ENCODE results near the gene STX4.

Gene STX4

GRCh38 chr16:31000671-31001382 lies 32.5 kb upstream of the STX4 start:
- Histone ChIP-seq H3K27me3 (replicated peaks; ENCODE audit: control insufficient read depth, insufficient read depth, low read length, poor library complexity, severe bottlenecking) (no peaks in the 10 kb centered on the region), H3K27ac (ENCODE audit: insufficient read depth, low read length, poor library complexity, severe bottlenecking) (no peak overlapping the region), H3K36me3 (ENCODE audit: control insufficient read depth, insufficient read depth, low read length) (no peaks in the 10 kb centered on the region), H3K9me3 (ENCODE audit: control insufficient read depth, low read length) (no peaks in the 10 kb centered on the region), H3K4me3 (ENCODE audit: insufficient read depth, low read depth, low read length, poor library complexity, severe bottlenecking) (no peak overlapping the region), H3K4me1 (ENCODE audit: control insufficient read depth, insufficient read depth, low read length, poor library complexity, severe bottlenecking) (peaks cover 6% of the 10 kb centered on the region)
- no peak for DNase-seq

- no peaks in the 10 kb centered on the region for H3K36me3 ChIP-seq (ENCODE audit: control insufficient read depth, insufficient read depth, low read length)
- H3K9me3 ChIP-seq (ENCODE audit: control insufficient read depth, low read length) = no peaks in the 10 kb centered on the region
- peaks cover 3% of the 10 kb centered on the region for H3K4me1 ChIP-seq (ENCODE audit: control insufficient read depth, insufficient read depth, low read length, poor library complexity, severe bottlenecking)
- no peak overlapping the region for H3K4me3 ChIP-seq (ENCODE audit: insufficient read depth, low read depth, low read length, poor library complexity, severe bottlenecking)
- no peaks in the 10 kb centered on the region for H3K27me3 ChIP-seq (replicated peaks; ENCODE audit: control insufficient read depth, insufficient read depth, low read length, poor library complexity, severe bottlenecking)
- no peak overlapping the region for H3K27ac ChIP-seq (ENCODE audit: insufficient read depth, low read length, poor library complexity, severe bottlenecking)
- DNase-seq = no peak
Measured at GRCh38 chr16:31001507-31002249, 31.7 kb upstream of the STX4 start.

DNA sequence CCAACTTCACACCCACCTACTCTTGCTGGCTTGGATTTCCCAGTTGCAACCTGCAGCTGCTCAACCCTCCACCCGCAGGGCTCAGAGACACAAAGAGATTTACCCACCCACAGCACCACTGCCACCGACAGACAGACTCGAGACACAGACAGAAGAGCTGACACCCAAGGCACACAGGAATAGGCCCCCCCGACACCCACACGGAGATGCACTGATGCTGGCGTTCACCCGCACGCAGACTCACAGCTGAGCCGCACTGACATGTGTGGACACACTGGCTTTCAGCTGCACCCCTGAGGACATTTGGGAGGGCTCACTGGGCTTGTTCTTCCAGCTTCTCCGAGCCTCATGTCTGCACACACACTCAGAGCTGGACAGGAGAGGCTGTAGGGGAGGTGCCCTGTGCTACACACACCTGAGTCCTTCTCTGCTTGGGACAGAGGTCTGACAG lies 31.1 kb upstream of the STX4 start:
- Histone ChIP-seq H3K4me1 (ENCODE audit: control insufficient read depth, insufficient read depth, low read length, poor library complexity, severe bottlenecking) (no peaks in the 10 kb centered on the region), H3K4me3 (ENCODE audit: insufficient read depth, low read depth, low read length, poor library complexity, severe bottlenecking) (no peak overlapping the region), H3K27ac (ENCODE audit: insufficient read depth, low read length, poor library complexity, severe bottlenecking) (no peak overlapping the region)

DNA sequence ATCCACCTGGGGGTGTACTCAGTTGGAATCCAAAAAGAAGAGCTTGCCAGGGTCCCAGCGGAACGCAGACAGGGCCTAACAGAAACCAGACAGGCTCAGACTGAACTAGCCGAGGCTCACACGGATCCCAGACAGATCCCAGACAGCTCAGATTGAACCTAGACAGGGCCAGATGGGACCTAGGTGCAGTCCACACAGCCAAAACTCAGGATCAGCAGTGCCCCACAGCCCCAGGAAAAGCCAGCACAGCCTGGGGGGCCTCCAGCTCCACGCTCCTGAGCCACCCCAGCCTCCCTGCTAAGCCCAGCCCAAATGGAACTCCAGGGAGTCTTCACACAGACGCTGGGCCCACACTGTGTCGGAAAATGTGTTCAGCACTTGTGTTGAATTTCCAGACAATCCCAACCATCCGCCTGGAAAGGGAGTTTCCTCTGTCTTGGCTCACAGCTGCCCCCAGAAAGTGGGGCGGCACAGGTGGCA lies 30.5 kb upstream of the STX4 start:
- no peaks in the 10 kb centered on the region for H3K4me1 ChIP-seq (ENCODE audit: control insufficient read depth, insufficient read depth, low read length, poor library complexity, severe bottlenecking)

More for the DNA sequence above, 31.1 kb upstream of the STX4 start:
- DNase-seq = no peak
- Histone ChIP-seq H3K36me3 (ENCODE audit: control insufficient read depth, insufficient read depth, low read length) (no peaks in the 10 kb centered on the region), H3K9me3 (ENCODE audit: control insufficient read depth, low read length) (no peaks in the 10 kb centered on the region), H3K27me3 (replicated peaks; ENCODE audit: control insufficient read depth, insufficient read depth, low read length, poor library complexity, severe bottlenecking) (no peaks in the 10 kb centered on the region)

DNA sequence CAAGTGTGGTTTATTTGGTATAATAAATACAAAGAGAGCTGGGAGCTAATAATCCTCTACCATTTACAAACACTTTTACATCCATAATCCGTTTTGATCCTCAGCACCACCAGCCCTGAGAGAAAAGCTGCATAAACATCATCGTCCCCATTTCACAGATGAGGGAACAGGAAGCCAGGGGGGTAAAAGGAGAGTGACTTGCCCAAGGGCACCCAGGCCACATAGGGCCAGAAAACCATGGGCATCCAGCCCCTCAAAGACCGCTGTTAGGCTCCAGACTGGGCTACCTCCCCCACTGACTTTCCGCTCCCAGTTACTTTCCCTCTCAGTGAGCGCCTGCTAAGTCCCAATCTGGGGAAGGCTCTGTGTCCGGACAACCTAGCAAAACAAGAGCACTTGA lies 29.6 kb upstream of the STX4 start:
- no peak for DNase-seq
- no peaks in the 10 kb centered on the region for H3K36me3 ChIP-seq (ENCODE audit: control insufficient read depth, insufficient read depth, low read length)
- H3K9me3 ChIP-seq (ENCODE audit: control insufficient read depth, low read length) = no peaks in the 10 kb centered on the region
- no peaks in the 10 kb centered on the region for H3K27me3 ChIP-seq (replicated peaks; ENCODE audit: control insufficient read depth, insufficient read depth, low read length, poor library complexity, severe bottlenecking)
- no peaks in the 10 kb centered on the region for H3K4me1 ChIP-seq (ENCODE audit: control insufficient read depth, insufficient read depth, low read length, poor library complexity, severe bottlenecking)
- no peak overlapping the region for H3K27ac ChIP-seq (ENCODE audit: insufficient read depth, low read length, poor library complexity, severe bottlenecking)
- H3K4me3 ChIP-seq (ENCODE audit: insufficient read depth, low read depth, low read length, poor library complexity, severe bottlenecking) = no peak overlapping the region

More for the DNA sequence above, 30.5 kb upstream of the STX4 start:
- DNase-seq = no peak
- H3K27ac ChIP-seq (ENCODE audit: insufficient read depth, low read length, poor library complexity, severe bottlenecking) = no peak overlapping the region
- no peaks in the 10 kb centered on the region for H3K27me3 ChIP-seq (replicated peaks; ENCODE audit: control insufficient read depth, insufficient read depth, low read length, poor library complexity, severe bottlenecking)
- H3K36me3 ChIP-seq (ENCODE audit: control insufficient read depth, insufficient read depth, low read length) = no peaks in the 10 kb centered on the region
- no peak overlapping the region for H3K4me3 ChIP-seq (ENCODE audit: insufficient read depth, low read depth, low read length, poor library complexity, severe bottlenecking)
- no peaks in the 10 kb centered on the region for H3K9me3 ChIP-seq (ENCODE audit: control insufficient read depth, low read length)

DNA sequence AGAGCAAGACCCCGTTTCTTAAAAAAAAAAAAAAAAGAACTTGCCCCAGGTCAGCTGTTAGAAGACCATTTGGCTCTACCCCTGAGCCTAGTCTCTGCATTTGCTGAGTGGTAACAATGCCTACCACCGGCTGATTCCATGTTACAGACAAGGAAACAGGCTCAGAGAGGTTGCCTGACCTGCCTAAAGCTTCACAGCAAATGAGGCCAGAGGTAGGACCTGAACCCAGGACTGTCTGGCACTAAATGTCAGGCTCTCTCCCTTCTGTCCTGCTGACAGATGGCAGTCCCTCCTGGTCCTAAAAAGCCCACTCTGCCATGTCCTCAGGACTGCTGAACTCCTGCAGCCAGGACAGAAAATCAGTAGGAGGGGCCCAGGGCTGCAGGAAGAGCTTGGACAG lies 28.7 kb upstream of the STX4 start:
- no peaks in the 10 kb centered on the region for H3K27me3 ChIP-seq (replicated peaks; ENCODE audit: control insufficient read depth, insufficient read depth, low read length, poor library complexity, severe bottlenecking)
- no peak overlapping the region for H3K4me3 ChIP-seq (ENCODE audit: insufficient read depth, low read depth, low read length, poor library complexity, severe bottlenecking)
- H3K4me1 ChIP-seq (ENCODE audit: control insufficient read depth, insufficient read depth, low read length, poor library complexity, severe bottlenecking) = no peaks in the 10 kb centered on the region
- H3K27ac ChIP-seq (ENCODE audit: insufficient read depth, low read length, poor library complexity, severe bottlenecking) = no peak overlapping the region
- no peaks in the 10 kb centered on the region for H3K36me3 ChIP-seq (ENCODE audit: control insufficient read depth, insufficient read depth, low read length)
- no peaks in the 10 kb centered on the region for H3K9me3 ChIP-seq (ENCODE audit: control insufficient read depth, low read length)
- DNase-seq = no peak

GRCh38 chr16:31005350-31006085 lies 27.8 kb upstream of the STX4 start:
- no peaks in the 10 kb centered on the region for H3K27me3 ChIP-seq (replicated peaks; ENCODE audit: control insufficient read depth, insufficient read depth, low read length, poor library complexity, severe bottlenecking)
- H3K4me1 ChIP-seq (ENCODE audit: control insufficient read depth, insufficient read depth, low read length, poor library complexity, severe bottlenecking) = no peaks in the 10 kb centered on the region
- no peak overlapping the region for H3K4me3 ChIP-seq (ENCODE audit: insufficient read depth, low read depth, low read length, poor library complexity, severe bottlenecking)
- DNase-seq = no peak
- H3K9me3 ChIP-seq (ENCODE audit: control insufficient read depth, low read length) = no peaks in the 10 kb centered on the region
- no peaks in the 10 kb centered on the region for H3K36me3 ChIP-seq (ENCODE audit: control insufficient read depth, insufficient read depth, low read length)
- H3K27ac ChIP-seq (ENCODE audit: insufficient read depth, low read length, poor library complexity, severe bottlenecking) = no peak overlapping the region

DNA sequence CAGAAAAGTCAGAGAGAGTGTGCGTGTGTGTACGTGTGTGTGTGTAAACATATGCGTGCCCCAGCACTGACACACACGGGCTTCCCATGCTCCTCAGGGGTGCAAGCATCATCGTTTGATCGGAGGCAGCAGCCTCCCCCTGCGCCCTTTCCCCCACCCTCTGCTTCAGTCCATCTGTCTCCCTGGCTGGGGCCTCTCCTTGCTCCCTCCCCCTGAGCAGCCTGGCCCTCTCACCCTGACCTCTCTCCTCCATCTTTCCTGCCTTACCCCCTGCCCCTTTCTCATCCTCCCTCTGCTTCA lies 27.3 kb upstream of the STX4 start:
- no peak for DNase-seq
- Histone ChIP-seq H3K4me3 (ENCODE audit: insufficient read depth, low read depth, low read length, poor library complexity, severe bottlenecking) (no peak overlapping the region), H3K36me3 (ENCODE audit: control insufficient read depth, insufficient read depth, low read length) (no peaks in the 10 kb centered on the region), H3K4me1 (ENCODE audit: control insufficient read depth, insufficient read depth, low read length, poor library complexity, severe bottlenecking) (peaks cover 3% of the 10 kb centered on the region), H3K27ac (ENCODE audit: insufficient read depth, low read length, poor library complexity, severe bottlenecking) (no peak overlapping the region), H3K9me3 (ENCODE audit: control insufficient read depth, low read length) (no peaks in the 10 kb centered on the region), H3K27me3 (replicated peaks; ENCODE audit: control insufficient read depth, insufficient read depth, low read length, poor library complexity, severe bottlenecking) (no peaks in the 10 kb centered on the region)

DNA sequence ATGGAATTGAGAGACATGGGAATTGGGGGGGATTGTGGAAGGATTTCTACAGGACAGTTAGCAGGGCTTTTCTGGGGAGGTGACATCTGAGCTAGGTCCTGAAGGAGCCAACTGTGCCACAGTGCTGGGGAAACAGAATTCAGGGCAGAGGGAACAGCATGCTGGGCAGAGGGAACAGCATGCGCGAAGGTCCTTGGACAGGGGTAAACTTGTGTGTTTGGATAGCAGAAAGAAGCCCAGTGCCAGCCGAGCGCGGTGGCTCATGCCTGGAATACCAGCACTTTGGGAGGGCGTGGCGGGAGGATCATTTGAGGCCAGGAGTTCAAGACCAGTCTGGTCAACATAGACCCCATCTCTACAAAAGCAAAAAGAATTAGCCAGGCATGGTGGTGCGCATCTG lies 26.8 kb upstream of the STX4 start:
- Histone ChIP-seq H3K36me3 (ENCODE audit: control insufficient read depth, insufficient read depth, low read length) (no peaks in the 10 kb centered on the region), H3K27me3 (replicated peaks; ENCODE audit: control insufficient read depth, insufficient read depth, low read length, poor library complexity, severe bottlenecking) (no peaks in the 10 kb centered on the region), H3K27ac (ENCODE audit: insufficient read depth, low read length, poor library complexity, severe bottlenecking) (no peak overlapping the region), H3K4me1 (ENCODE audit: control insufficient read depth, insufficient read depth, low read length, poor library complexity, severe bottlenecking) (peaks cover 6% of the 10 kb centered on the region), H3K9me3 (ENCODE audit: control insufficient read depth, low read length) (no peaks in the 10 kb centered on the region), H3K4me3 (ENCODE audit: insufficient read depth, low read depth, low read length, poor library complexity, severe bottlenecking) (no peak overlapping the region)
- DNase-seq = no peak

DNA sequence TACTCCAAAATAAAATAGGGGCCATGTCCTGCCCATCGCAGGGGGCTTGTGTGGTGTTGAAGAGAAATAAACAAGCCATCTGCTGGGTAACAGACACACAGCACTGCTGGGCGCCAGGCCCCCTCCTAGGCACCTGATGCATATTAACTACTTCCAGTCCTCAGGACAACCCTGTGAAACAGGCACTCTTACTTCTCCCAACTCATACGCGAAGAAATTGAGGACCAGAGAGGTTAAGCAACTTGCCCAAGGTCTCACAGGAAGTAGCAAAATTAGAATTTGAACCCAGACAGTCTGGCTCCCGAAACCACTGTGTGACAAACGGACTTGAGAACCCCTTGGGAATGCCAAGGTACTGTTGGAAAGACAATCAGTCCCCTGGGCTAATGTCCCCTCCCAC lies 25.7 kb upstream of the STX4 start:
- H3K27ac ChIP-seq (ENCODE audit: insufficient read depth, low read length, poor library complexity, severe bottlenecking) = no peak overlapping the region
- peaks cover 6% of the 10 kb centered on the region for H3K4me1 ChIP-seq (ENCODE audit: control insufficient read depth, insufficient read depth, low read length, poor library complexity, severe bottlenecking)
- DNase-seq = no peak
- no peaks in the 10 kb centered on the region for H3K36me3 ChIP-seq (ENCODE audit: control insufficient read depth, insufficient read depth, low read length)
- H3K27me3 ChIP-seq (replicated peaks; ENCODE audit: control insufficient read depth, insufficient read depth, low read length, poor library complexity, severe bottlenecking) = no peaks in the 10 kb centered on the region
- H3K9me3 ChIP-seq (ENCODE audit: control insufficient read depth, low read length) = no peaks in the 10 kb centered on the region
- no peak overlapping the region for H3K4me3 ChIP-seq (ENCODE audit: insufficient read depth, low read depth, low read length, poor library complexity, severe bottlenecking)

Measured in effector memory CD4-positive, alpha-beta T cell (primary cell).